ENCODE results near the gene ACSL5.

Gene ACSL5

GRCh38 chr10:112467541-112468075 lies 93.7 kb downstream of the ACSL5 start:
- no peak for DNase-seq

GRCh38 chr10:112471878-112472487 lies 98.1 kb downstream of the ACSL5 start:
- peak; percentile 50 for DNase-seq

- DNase-seq, result no peak
Measured at GRCh38 chr10:112475575-112476218, 101.8 kb downstream of the ACSL5 start.

Measured in NCI-H82 (cell line).